ENCODE measurements around the gene PPIP5K2.

GRCh38 chr5:103174147-103174546, 54.0 kb downstream of the PPIP5K2 start:
- TF ChIP-seq CTCF (IDR thresholded peaks at IDR 0.05) (no peak), POLR2A (IDR thresholded peaks at IDR 0.05) (no peak)
